Mononuclear cell (primary cell): ENCODE data around the gene PIH1D1. TPM values are rescaled to one million over a fixed set of nuclear protein-coding genes. Genes with fewer than 3 reads are reported as not detected.

Source experiments
- H3K27me3 ChIP-seq: 2 replicates; pipeline ENCODE4 v1.6.0; 2011; ENCODE audit warnings: low read length, control low read depth; ENCODE audit not compliant: insufficient read depth
- H3K4me1 ChIP-seq: 2 replicates; pipeline ENCODE4 v1.5.1; 2011; ENCODE audit warnings: mild to moderate bottlenecking, low read length, control low read depth; ENCODE audit not compliant: insufficient read depth
- H3K4me3 ChIP-seq: 2 replicates; pipeline ENCODE4 v1.5.1; 2011; ENCODE audit warnings: mild to moderate bottlenecking, low read length, moderate library complexity
- H3K9me3 ChIP-seq: 2 replicates; pipeline ENCODE4 v1.5.1; 2011; ENCODE audit warnings: low read depth, mild to moderate bottlenecking, control low read depth, low read length
- total RNA-seq: library from RNA; depleted of rRNA; stranded (reverse); fragments of >200 nt; gene quantifications from one replicate; pipeline ENCODE4 v1.2.3, GENCODE V29; 2012

The PIH1D1 gene
- total RNA-seq, 1 donor = 45.2 TPM

DNA sequence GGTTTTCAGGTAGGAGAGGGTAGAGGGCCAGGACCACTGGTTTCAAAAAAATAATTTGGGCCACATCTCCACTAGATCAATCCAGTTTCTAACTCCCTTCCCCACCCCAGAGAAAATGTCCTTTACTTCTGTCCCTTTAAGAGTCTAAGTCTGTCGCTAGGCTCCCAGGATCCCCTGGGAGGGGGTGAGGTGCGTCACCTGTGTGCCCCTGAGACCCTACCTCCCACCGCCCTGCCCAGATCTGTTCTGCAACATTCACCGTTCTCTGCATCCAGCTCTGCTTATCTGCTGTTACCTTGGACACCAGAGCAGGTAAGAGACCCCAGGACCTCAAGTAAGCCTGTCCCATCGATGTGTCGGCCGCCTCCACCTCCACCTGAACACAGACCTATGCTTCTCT is 26.4 kb downstream of the PIH1D1 start, which contains the start of gene GFY:
GFY (plus strand) TSS at position 211 of the 400 bp plus-strand sequence. CDS start 1,043 bp downstream, outside the sequence.
- Histone ChIP-seq H3K4me1 (peaks cover 47% of the 10 kb centered on the region), H3K9me3 (no peaks in the 10 kb centered on the region), H3K27me3 (peaks cover 89% of the 10 kb centered on the region), H3K4me3 (no peak within 1 kb of the TSS)

- H3K27me3 ChIP-seq = peaks cover 90% of the 10 kb centered on the region
- no peak overlapping the region for H3K4me3 ChIP-seq
- H3K9me3 ChIP-seq = no peaks in the 10 kb centered on the region
- peaks cover 47% of the 10 kb centered on the region for H3K4me1 ChIP-seq
Observed at GRCh38 chr19:49423985-49424303, 27.7 kb downstream of the PIH1D1 start.

GRCh38 chr19:49423071-49423984 is 28.3 kb downstream of the PIH1D1 start, which contains the start of gene PTH2:
TSS of gene PTH2 (minus strand) at chr19:49423441. CDS start at chr19:49423339, 102 bp downstream.
- no peak within 1 kb of the TSS for H3K4me3 ChIP-seq
- H3K4me1 ChIP-seq = peaks cover 43% of the 10 kb centered on the region
- H3K27me3 ChIP-seq = peaks cover 90% of the 10 kb centered on the region

DNA sequence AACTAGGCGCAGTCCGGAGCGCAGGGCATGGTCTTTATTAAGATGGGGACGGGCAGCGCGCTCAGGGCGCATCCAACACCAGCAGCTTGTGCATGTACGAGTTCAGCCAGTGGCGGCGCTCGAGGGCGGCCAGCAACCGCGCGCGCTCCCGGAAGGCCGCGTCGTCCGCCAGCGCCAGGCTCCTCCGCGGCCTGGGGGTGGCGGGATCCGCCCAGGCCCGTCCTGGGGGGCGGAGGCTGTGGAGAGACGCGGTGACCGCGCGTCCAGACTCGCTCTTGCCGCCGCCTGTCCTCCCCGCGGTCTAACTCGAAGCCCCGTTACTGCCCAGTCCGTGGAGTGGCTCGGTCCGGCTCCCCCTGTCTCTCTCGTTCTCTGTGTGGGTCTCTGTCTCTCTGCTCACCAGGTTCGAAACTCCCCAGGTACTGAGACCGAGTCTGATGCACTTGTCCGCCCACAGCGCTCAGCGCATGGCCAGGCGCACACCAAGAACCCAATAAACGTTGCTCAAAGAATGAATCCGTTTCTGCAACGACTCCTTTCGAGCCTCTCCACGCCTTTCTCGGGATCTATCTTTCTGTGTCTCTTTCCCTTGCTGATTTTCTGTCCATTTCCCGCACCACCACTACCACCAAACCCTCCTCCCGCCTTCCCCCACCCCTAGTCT is 29.1 kb downstream of the PIH1D1 start:
- Histone ChIP-seq H3K27me3 (peaks cover 84% of the 10 kb centered on the region), H3K9me3 (no peaks in the 10 kb centered on the region), H3K4me3 (no peak overlapping the region), H3K4me1 (peaks cover 37% of the 10 kb centered on the region)

More at GRCh38 chr19:49423071-49423984, 28.3 kb downstream of the PIH1D1 start, which contains the start of gene PTH2:
- H3K9me3 ChIP-seq = no peaks in the 10 kb centered on the region

GRCh38 chr19:49421878-49422202 is 29.8 kb downstream of the PIH1D1 start:
- H3K27me3 ChIP-seq = peaks cover 78% of the 10 kb centered on the region
- no peak overlapping the region for H3K4me3 ChIP-seq
- H3K4me1 ChIP-seq = peaks cover 37% of the 10 kb centered on the region
- H3K9me3 ChIP-seq = no peaks in the 10 kb centered on the region

- Histone ChIP-seq H3K4me1 (peaks cover 35% of the 10 kb centered on the region), H3K27me3 (peaks cover 72% of the 10 kb centered on the region), H3K4me3 (no peak overlapping the region), H3K9me3 (no peaks in the 10 kb centered on the region)
Observed at GRCh38 chr19:49421039-49421877, 30.4 kb downstream of the PIH1D1 start.

DNA sequence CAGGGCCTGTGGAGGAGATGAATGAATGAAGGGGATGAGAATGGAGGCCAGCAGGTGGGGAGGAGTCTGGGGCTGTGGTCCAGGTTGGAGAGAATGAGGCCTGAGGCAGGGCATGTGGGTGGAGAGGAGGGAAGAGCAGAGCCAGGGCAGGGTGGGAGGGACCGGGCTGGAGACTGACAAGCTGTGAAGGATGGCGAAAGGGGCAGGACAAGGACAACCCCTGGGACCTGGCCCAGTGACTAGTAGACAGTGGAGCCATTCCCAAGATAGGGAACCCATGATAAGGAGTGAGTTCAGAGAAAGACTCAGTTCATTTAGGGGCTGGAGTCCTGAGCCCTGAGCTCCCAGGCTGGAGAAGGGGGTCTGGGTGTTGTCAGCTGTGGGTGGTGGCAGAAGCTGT is 31.4 kb downstream of the PIH1D1 start:
- peaks cover 62% of the 10 kb centered on the region for H3K27me3 ChIP-seq
- no peak overlapping the region for H3K4me3 ChIP-seq
- H3K4me1 ChIP-seq = peaks cover 31% of the 10 kb centered on the region
- H3K9me3 ChIP-seq = no peaks in the 10 kb centered on the region

DNA sequence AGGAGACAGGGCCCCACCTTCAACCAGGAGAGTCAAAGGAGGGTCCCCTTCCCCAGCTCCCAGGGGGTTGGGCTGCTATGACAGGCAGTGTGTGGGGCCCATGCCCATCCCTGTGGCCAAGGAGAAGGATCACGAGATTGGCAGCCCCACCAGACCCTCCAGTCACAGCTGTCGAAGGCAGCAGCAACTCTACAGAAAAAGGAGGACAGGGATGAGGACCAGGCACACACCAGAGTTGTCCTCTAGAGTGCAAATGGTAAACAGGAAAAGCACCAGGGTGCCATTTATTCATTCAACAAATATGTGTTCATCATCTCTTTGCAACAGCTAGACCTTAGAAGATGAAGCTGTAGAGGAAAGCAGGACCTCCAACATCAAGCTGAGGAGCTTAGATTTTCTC is 32.4 kb downstream of the PIH1D1 start:
- peaks cover 31% of the 10 kb centered on the region for H3K4me1 ChIP-seq
- H3K27me3 ChIP-seq = peaks cover 56% of the 10 kb centered on the region
- no peak overlapping the region for H3K4me3 ChIP-seq
- H3K9me3 ChIP-seq = no peaks in the 10 kb centered on the region

DNA sequence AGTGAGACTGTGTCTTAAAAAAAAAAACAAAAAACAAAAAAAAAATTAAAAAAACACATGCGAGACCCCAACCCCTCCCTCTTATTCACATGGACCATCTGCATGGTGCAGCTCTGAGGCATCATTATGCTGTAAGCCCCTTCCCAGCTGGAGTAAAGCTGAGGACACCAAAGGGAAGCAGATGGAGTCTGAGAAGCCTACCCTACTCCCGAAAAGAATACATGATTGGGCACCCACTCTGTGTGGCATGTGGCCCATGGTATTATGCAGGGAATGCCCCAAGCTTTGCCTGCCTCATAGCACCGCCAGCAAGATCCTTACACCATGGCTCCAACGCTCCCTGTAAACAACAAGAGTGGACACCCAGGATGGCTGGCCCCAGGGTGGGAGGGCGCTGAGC is 33.1 kb downstream of the PIH1D1 start:
- peaks cover 27% of the 10 kb centered on the region for H3K4me1 ChIP-seq
- peaks cover 49% of the 10 kb centered on the region for H3K27me3 ChIP-seq

DNA sequence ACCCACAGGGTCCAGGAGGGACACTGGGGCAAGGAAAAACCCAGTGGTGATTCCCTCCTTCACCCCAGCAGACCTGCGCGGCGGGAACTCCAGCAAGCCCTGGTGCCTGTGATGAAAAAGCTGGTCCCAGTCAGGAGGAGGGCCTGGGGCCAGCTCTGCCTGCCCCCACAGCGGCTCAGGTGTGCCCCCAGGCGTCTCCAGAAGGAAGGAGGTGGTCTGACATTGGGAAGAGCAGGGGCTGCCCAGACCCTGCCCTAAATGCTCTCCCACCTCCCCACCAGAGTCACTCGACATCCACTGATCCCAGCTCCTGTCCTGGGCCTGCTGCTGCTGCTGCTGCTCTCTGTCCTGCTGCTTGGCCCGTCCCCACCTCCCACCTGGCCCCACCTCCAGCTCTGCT is 34.5 kb downstream of the PIH1D1 start:
- Histone ChIP-seq H3K4me3 (no peak overlapping the region), H3K4me1 (peaks cover 14% of the 10 kb centered on the region), H3K27me3 (peaks cover 35% of the 10 kb centered on the region), H3K9me3 (no peaks in the 10 kb centered on the region)

More for the DNA sequence above, 33.1 kb downstream of the PIH1D1 start:
- no peaks in the 10 kb centered on the region for H3K9me3 ChIP-seq
- H3K4me3 ChIP-seq = no peak overlapping the region

GRCh38 chr19:49415810-49416200 is 35.8 kb downstream of the PIH1D1 start:
- Histone ChIP-seq H3K9me3 (no peaks in the 10 kb centered on the region), H3K4me1 (peaks cover 5% of the 10 kb centered on the region), H3K4me3 (no peak overlapping the region), H3K27me3 (peaks cover 24% of the 10 kb centered on the region)

DNA sequence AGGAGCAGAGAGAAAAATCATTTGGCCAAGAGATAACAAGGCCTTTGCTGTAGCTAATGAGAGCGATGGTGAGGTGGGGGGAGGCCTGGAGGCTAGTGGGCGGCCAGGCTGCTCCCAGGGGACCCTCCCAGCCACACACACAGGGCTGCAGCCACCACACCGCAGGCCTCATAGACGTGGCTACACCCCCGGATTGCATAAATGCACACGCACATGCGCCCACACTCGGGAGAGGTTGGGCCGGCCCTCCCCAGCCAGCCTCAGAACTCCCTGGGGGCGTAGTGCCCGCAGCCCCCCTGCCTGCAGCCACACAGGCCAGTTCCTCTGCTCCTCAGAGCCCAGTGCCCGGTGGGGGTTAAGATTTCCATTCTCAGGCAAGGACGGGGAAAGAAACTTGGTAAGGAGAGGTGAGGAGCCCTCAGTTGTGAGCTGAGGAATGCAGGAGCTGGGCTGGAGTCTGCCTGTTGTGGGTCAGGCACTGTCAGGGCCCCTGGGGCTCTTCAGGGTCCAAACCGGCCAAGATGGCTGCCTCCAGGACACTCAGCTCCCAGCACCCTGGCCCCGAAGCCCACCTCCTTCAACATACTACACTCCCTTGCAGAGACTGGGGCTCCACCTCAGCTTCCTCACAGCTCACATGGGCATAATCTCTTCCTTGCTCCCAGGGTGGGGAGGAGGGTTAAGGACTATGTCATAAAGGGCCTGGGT is 36.4 kb downstream of the PIH1D1 start:
- no peaks in the 10 kb centered on the region for H3K9me3 ChIP-seq
- H3K4me1 ChIP-seq = peaks cover 8% of the 10 kb centered on the region
- no peak overlapping the region for H3K4me3 ChIP-seq

DNA sequence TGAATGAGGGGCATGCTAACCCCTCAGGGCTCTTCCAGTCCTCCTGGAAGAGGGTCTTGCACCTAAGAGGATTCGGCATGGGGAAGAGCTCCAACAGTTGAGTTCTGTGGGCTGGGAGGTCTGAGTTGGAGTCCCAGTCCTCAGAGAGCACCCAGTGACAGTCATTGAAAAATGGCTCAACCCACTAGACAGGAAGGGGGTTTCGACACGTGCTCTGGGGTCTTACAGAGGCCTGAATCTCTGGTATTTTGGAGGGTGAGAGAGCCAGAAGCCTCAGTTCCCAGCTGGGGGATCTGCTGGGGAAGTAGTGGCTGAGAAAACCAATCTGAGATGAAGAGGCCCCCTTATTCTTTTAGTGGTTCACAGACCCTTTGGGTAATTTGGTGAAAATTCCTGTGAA is 37.4 kb downstream of the PIH1D1 start:
- H3K4me1 ChIP-seq = peaks cover 18% of the 10 kb centered on the region
- no peaks in the 10 kb centered on the region for H3K9me3 ChIP-seq
- no peak overlapping the region for H3K4me3 ChIP-seq
- H3K27me3 ChIP-seq = peaks cover 8% of the 10 kb centered on the region

More for the DNA sequence above, 36.4 kb downstream of the PIH1D1 start:
- peaks cover 18% of the 10 kb centered on the region for H3K27me3 ChIP-seq

- Histone ChIP-seq H3K4me1 (peaks cover 27% of the 10 kb centered on the region), H3K9me3 (no peaks in the 10 kb centered on the region), H3K4me3 (no peak overlapping the region), H3K27me3 (no peaks in the 10 kb centered on the region)
Observed at GRCh38 chr19:49413348-49413747, 38.3 kb downstream of the PIH1D1 start.
